Stimulated activated CD8-positive, alpha-beta memory T cell treated with anti-CD3 and anti-CD28 coated beads, Interleukin-4, amount 100 ng/mL, for 48 hours (primary cell): ENCODE data around the gene ARHGAP30.
A peak's percentile ranks its signal among the peaks of the same experiment; 100 is the strongest.

Experiments used
- DNase-seq: peaks from one replicate; pipeline ENCODE4 v3.0.0-alpha.2; 2020

Gene ARHGAP30

DNA sequence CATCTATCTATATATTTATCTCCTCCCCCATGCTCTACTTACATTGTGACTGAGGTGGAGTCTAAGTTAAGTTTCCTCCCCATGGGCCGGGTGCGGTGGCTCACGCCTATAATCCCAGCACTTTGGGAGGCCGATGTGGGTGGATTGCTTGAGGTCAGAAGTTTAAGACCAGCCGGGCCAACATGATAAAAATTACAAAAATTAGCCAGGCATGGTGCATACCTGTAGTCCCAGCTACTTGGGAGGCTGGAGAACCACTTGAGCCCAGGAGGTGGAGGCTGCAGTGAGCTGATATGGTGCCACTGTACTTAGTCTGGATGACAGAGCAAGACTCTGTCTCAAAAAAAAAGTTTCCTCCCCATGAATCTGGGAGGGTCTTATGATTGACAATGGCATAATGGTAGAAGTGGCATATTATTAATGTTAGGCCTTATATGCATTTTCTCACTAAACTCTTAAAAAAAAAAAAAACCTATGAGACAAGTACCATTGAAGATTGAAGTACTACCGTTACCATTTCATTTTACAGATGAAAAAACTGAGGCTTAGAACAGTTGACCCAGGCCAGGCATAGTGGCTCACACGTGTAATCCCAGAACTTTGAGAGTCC is 60.0 kb downstream of the ARHGAP30 start:
- no peak for DNase-seq

- DNase-seq = no peak
Observed at GRCh38 chr1:161008869-161009510, 60.7 kb downstream of the ARHGAP30 start.

- no peak for DNase-seq
Observed at GRCh38 chr1:161007369-161007768, 62.3 kb downstream of the ARHGAP30 start.

DNA sequence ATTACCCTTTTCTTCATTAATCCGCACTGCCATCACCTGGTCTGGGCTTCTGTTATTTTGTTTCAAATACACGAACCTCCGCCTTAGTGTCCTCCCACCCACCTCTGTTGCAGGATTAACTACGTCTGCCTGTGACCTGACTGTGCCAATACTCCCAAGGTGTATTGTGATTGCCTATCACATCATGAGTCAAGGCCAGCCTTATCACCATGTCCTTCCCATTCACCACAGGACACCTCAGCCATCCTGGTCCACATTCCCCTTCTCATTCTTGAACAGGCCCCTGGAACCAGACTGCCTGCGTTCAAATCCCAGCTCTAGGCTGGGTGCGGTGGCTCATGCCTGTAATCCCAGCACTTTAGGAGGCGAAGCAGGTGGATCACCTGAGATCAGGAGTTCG is 63.1 kb downstream of the ARHGAP30 start:
- DNase-seq = no peak

DNA sequence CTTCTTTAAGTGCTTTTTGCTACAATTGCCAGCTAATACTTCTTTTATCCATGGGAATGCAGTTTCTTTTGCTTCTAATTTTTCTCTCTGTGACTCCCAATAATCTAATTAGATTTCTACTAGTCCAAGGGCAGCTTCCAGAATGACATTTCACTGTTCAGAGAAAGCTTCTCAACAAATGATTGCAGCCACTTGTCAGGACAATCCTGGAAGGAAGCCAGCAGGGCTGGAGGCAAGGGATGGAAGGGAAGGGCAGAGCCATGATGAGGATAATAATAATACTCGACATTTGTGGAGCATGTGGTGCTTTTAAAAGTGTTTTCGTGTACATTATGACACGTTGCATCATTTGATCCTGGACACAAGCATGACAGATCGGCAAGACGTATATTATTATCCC is 68.2 kb downstream of the ARHGAP30 start:
- no peak for DNase-seq

DNA sequence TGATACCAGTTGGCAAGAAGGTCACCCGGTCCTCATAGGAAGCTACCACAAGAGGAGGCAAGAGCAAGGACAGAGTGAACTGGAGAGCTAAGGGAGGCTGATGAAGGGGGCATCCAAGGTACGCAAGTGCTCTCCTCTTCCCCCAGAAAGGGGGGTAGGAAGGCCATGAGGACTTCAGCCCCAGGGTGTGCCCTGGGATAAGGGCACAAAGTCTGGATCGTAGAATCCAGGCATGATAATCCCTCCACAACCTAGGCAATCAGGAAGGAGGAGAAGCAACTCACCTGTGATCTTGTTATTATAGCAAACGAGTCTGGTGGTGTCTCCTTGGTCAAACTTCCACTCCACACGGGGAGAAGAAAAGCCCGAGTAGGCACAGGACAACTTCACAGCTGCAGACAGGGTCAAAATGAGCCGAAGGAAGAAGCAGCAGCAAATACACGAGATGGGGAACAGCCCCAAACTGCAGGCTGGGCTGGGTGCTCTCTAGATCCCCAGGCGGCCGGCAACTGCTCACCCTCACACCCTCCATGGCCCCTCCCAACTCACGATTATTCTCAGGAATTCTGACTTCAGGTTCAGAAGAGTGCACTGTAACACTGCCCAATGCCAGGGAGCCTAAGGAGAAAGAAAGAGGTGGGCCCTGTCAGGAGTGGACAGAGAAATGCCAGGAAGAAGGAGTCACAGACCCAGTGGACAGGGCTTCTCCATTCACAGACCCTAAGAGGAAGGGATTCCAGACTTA is 68.8 kb downstream of the ARHGAP30 start:
- no peak for DNase-seq

DNA sequence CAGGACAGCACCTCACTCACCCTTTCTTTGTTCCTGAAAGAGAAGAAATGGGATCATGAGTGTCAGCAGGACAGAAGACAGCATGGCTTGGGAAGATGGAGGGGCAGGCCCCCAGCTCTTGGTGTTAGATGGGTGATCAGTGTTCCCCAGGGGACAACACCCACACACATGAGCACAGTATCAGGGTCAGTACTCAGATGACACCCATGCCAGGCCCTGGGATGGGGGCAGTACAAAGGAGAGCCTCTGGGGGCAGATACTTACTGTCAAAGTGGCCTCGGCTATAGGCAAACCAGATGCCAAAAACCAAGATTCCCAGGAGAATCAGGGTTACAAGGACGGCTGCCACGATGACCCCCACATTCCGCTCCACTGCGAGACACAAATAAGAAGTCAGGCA is 70.3 kb downstream of the ARHGAP30 start:
- DNase-seq = no peak

GRCh38 chr1:160997323-160998038 is 72.2 kb downstream of the ARHGAP30 start:
- DNase-seq = peak; percentile 61
